NB4 (cell line): ENCODE data around the gene CDHR2.

ENCODE experiments used
- DNase-seq: peaks from one replicate; pipeline ENCODE4 v3.0.0; 2010; ENCODE audit warnings: low read depth
- H3K4me3 ChIP-seq: one replicate; pipeline ENCODE4 v1.5.1; 2011; ENCODE audit warnings: mild to moderate bottlenecking, low read depth, low read length, moderate library complexity
- CTCF ChIP-seq: IDR thresholded peaks from one replicate; pipeline ENCODE4 v1.5.1; 2012; ENCODE audit warnings: low read depth, low read length
- MAX ChIP-seq: IDR thresholded peaks from 2 replicates; pipeline ENCODE4 v1.6.1; 2011; ENCODE audit warnings: low read depth, low read length
- MYC ChIP-seq: IDR thresholded peaks from 2 replicates; pipeline ENCODE4 v1.6.1; 2011; ENCODE audit warnings: low read depth, low read length
- POLR2A ChIP-seq: IDR thresholded peaks from 2 replicates; pipeline ENCODE4 v1.6.1; 2011; ENCODE audit warnings: mild to moderate bottlenecking; ENCODE audit not compliant: insufficient read length; ENCODE audit errors: extremely low read depth

CDHR2 gene

GRCh38 chr5:176562189-176562588, 13.0 kb downstream of the CDHR2 start:
- DNase-seq, result no peak
- no peak for TF ChIP-seq POLR2A
- TF ChIP-seq MAX, result no peak
- TF ChIP-seq MYC, result no peak
- TF ChIP-seq CTCF, result no peak
- no peak overlapping the region for H3K4me3 ChIP-seq

GRCh38 chr5:176564002-176564401, 14.9 kb downstream of the CDHR2 start:
- DNase-seq, result no peak
- TF ChIP-seq MAX, result no peak
- TF ChIP-seq POLR2A, result no peak
- no peak overlapping the region for H3K4me3 ChIP-seq

GRCh38 chr5:176565760-176566288, 16.7 kb downstream of the CDHR2 start:
- no peak overlapping the region for H3K4me3 ChIP-seq
- DNase-seq, result no peak
- TF ChIP-seq CTCF (no peak), MAX (no peak), POLR2A (no peak), MYC (no peak)

- DNase-seq, result no peak
- no peak overlapping the region for H3K4me3 ChIP-seq
- TF ChIP-seq CTCF, result no peak
- no peak for TF ChIP-seq POLR2A
- TF ChIP-seq MAX, result no peak
- no peak for TF ChIP-seq MYC
Measured at GRCh38 chr5:176568657-176569056, 19.5 kb downstream of the CDHR2 start.

GRCh38 chr5:176570044-176570443, 20.9 kb downstream of the CDHR2 start:
- peak; percentile 26 for DNase-seq
- TF ChIP-seq MAX (no peak), CTCF (no peak), MYC (no peak), POLR2A (no peak)
- no peak overlapping the region for H3K4me3 ChIP-seq

GRCh38 chr5:176573564-176574296, 24.6 kb downstream of the CDHR2 start:
- no peak overlapping the region for H3K4me3 ChIP-seq
- peak; percentile 62 for DNase-seq
- no peak for TF ChIP-seq MYC
- peak; percentile 79 for TF ChIP-seq CTCF
- no peak for TF ChIP-seq POLR2A
- no peak for TF ChIP-seq MAX
